Activated gamma-delta T cell treated with Interleukin-2 at 50 U/mL for 16 hours (primary cell): ENCODE measurements around the gene GPR31.
A peak's percentile ranks its signal among the peaks of the same experiment; 100 is the strongest.

ENCODE experiments used
- DNase-seq: peaks from one replicate; pipeline ENCODE4 v3.0.0-alpha.2; 2020

Gene GPR31

DNA sequence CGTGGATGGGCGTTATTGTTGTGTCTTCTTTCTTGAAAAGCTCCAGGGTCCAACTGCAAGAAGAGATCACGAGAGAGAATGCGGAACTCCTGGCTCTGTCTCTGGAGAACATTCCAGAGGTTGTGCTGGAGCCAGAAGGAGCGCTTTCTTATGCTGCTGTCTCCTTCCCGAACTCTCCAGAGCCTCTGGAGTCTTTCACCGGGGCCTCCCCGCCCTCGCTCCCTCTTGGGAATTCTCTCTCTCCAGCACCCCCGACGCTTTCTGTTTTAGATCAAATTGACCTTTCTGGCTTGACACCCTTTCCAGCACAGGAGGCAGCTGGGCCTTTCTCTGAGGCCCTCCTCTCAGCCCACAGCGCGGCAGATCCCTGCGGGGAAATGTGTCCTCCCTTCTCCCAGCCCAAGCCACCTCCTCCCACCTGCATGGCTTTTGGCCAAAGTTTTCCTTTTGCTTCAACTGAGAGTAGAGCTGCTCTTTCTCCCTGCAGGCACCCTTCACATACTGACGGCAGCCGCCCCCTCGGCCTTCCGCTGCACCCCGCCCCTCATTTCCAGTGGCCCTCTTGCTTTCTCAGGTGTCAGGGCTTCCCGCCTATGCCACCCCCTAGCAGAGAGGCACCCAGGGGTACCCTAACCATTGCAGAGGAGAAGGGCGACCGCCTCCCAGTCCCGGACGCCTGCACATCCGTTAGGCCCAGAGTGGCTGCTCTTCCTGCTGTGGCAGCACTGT, 41.5 kb downstream of the GPR31 start:
- DNase-seq = no peak

DNA sequence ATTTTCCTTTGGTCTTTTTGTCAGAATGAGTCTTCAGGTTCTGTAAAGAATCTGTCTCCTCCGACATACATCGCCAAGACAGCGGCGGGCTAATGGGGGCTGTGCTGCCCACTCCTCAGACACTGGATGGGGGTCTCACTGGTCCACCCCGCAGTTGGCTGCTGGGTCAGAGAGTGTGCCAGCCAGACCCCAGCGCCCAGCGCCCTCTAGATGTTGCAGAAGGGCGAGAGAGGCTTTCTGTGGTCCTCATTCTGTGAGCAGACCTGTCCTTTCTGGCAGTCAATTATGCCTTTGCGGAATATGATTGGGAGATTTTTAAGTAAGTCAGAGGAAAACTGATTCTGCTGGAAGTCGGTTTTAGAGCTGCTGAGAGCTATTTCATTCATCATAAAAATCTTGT, 42.7 kb downstream of the GPR31 start:
- no peak for DNase-seq

DNA sequence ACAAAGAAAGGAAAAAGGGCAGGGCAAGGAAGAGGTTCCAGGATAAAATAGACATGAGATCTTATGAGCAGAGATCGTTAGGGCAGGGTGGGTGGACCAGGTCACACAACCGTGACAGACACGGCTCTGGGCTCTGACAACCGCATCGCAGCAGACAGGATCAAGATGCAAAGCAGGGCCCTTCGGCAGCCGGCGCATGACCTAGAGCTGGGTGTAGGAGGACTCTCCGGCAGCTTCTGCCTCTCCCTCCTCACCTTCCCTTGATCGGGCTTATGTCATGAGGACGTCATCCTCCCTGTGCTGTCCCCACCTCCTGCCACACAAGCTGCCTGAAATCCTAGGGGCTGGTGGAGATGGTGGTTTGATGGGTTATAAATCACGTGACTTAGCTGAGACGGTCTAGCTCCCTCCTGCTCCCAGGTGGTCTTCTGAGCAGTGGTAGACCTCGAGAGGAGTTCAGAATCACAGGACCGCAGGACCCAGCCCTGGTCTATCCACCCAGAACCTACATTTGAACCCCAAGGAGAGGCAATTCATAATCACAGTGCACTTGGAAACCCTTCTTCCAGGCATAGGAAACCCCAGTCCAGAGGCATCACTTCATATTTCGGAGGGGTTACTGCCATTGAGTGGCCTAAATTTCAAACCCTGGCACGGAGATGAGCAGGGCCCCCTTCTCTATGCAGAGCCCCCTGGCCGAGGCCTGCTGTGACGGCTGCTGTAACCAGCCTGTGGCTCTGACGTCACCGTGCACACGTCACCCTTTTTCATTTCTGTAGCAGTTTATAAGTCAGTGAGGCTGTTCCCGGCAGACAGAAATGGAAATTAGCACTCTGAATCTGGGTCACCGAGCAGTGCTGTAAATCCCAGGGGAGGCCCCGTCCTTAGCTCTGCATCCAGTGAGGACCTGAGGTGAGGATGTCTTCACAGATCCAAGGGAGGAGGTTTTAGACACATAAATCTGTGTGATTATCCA, 43.6 kb downstream of the GPR31 start:
- peak; percentile 33 for DNase-seq

DNA sequence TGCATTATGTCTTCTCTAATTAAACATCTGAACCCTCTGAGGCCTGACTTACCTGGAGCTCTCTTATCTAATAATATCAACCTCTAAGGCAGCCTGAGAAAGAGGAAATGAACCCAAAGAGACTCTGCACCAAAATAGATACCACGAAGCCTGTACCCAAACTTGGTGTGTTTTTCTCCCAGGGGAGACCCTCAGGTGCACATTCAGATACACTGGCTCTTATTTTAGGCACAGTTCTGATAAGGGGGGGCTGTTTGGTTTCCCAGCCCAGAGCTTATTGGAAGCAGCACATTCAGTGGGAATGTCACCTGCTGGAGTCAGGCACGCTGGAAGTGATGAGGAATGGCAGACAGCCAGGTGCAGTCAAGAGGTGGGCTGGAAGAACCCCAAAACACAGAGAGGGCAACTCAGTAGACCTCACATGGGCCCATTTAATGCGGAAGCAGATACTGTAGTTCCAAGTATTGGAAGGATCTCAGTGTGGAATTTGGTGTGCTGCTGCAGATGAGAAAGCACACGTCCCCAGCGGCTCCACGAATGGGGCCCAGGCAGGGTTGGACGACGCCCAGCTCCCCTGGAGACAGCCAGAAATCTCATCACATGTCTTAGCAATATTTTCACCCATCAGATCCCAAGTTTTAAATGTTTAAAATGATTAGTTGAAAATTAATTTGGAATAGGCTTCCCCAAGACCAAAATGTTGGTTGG, 44.6 kb downstream of the GPR31 start:
- DNase-seq = no peak

DNA sequence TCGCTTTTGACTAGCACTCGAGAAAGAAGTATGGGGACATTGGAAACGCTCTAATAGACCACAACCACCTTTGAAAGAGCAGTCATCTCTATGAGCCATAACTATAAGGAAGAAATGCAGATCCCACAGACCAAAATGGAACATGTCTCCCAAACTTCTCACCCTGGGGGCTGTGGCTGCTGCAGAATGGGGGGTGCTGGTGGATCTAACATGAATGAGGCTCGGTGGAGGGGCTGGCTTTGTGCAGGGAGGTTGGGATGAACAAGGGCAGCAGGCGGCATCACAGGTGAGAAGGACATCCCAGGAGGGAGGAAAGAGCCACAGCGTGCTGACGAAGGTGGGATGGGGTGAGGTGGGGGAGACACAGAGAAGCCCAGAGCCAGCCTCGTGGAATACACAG, 45.4 kb downstream of the GPR31 start:
- no peak for DNase-seq

DNA sequence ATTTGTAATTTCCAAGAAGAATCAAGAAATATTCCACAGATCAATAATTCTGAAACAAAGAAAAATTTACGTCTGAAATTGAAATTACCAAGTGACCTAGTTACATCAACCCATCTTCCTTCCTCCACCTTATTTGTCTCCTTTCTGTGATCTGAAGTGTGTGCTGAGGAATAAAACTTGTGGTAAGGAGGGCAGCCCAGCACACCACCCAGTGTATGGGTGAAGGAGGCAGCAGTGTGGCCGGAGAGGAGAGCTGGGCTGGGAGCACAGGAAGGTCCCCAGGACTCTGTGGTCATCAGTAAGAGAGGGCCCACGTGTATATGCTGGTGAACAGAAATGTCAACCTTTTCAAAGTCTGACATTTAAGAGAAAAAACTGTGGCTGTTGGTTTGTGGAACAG, 46.2 kb downstream of the GPR31 start:
- DNase-seq = no peak

DNA sequence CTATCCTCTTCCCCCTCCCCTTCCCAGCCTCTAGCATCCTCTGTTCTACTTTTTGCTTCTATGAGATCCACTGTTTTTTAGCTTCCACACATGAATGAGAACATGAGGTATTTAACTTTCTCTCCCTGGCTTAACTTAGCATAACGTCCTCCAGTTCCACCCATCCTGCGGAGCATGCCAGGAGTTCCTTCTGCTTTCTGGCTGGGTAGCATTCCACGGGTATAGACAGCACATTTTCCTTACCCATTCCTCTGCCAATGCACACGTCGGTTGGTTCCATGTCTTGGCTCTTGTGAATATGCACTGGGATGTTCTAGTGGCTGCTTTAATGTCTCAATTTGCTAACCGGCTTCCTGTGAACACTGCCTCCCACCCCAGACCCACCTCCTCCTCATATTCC, 48.1 kb downstream of the GPR31 start:
- no peak for DNase-seq

DNA sequence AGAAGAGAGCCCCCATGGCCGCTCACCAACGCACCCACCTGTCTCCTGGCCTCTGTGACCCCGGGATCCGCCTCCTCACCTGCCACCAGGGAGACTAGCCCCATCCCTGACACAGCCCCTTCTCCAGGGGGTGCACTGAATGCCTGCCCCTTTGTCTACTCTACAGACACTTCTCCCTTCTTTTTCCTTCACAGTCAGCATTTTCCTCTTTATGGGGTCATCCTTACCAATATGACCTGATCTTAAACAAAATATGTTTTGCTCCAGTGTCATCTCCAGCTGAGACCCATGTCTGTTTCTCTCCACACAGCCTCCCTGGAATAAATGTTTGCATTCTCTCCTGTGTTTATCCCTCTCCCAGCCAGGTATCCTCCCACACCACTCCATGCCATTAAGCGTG, 49.5 kb downstream of the GPR31 start:
- DNase-seq = no peak

DNA sequence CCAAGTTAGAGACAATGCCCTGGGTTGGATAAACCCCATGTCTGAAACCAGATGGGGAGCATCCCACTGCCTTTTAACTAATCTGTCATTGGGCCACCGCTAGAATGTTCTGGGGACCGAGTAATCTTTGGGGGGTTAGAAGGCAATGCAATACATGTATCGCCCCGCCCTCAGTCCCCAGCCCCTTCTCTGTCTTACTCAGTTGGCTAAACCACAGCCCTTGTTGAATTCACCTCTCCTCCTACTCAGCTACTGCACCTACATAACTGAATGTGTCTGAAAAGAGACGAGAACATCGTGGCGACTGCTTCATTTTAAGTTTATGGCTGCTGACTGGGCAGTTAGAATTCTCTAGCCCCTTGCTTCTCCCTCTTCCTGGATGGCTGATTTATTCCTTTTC, 50.0 kb downstream of the GPR31 start:
- no peak for DNase-seq

DNA sequence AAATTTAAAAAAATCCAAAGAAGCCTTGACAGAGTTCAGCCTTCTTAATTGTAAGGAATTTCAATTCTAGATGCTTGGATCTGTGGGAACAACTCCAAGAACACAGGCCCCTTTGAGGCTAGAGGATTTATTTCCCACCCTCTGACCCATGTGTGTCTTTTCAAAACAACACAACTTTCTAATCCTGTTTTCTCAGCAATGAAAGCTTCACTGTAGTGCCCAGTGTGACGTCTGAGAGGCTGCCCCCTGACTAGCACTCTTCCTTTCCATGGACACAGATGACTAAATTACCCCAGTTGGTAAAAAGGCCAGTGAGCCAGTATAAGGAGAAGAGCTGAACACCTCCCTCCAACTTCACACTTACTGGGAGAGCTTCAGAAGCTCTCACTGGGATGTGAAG, 51.4 kb downstream of the GPR31 start:
- DNase-seq = no peak
